GM13976 (cell line): ENCODE measurements around the gene HIVEP2.

Experiments
- DNase-seq: peaks from one replicate; pipeline ENCODE4 v3.0.0; 2012; ENCODE audit warnings: low spot score
- in situ Hi-C: fragments of 300-500 bp; cut with MboI; formaldehyde crosslinking; loops from one replicate; pipeline ENCODE4 v1.12.0; 2022; ENCODE audit warnings: low sequenced_read_pairs, mixed read lengths, inconsistent platforms; ENCODE audit not compliant: unreplicated experiment
- TF ChIP-seq, protein P1 (sequence below): IDR thresholded peaks from 2 replicates; pipeline ENCODE4 v1.5.1; 2012; ENCODE audit warnings: borderline replicate concordance, mild to moderate bottlenecking; ENCODE audit not compliant: insufficient read depth; ENCODE audit errors: extremely low read depth, missing control alignments, control extremely low read depth

HIVEP2 gene

DNA sequence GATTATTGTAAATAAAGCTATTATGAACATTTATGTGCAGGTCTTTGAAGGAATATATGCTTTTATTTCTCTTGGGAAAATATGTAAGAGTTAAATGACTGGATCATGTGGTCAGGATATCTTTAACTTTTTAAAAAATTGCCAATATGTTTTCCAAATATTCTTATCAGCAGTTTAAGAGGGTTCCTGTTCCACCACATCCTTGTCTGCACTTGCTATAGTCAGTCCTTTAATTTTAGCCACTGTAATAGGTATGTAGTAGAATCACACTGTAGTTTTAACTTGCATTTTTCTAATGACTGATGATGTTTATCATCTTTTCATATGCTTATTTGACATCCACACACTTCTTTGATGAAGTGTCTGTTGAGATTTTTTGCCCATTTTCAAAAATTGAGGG, 23.6 kb upstream of the HIVEP2 start:
- no peak for DNase-seq
- TF ChIP-seq, protein P1, sequence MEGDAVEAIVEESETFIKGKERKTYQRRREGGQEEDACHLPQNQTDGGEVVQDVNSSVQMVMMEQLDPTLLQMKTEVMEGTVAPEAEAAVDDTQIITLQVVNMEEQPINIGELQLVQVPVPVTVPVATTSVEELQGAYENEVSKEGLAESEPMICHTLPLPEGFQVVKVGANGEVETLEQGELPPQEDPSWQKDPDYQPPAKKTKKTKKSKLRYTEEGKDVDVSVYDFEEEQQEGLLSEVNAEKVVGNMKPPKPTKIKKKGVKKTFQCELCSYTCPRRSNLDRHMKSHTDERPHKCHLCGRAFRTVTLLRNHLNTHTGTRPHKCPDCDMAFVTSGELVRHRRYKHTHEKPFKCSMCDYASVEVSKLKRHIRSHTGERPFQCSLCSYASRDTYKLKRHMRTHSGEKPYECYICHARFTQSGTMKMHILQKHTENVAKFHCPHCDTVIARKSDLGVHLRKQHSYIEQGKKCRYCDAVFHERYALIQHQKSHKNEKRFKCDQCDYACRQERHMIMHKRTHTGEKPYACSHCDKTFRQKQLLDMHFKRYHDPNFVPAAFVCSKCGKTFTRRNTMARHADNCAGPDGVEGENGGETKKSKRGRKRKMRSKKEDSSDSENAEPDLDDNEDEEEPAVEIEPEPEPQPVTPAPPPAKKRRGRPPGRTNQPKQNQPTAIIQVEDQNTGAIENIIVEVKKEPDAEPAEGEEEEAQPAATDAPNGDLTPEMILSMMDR = no peak
- in situ Hi-C loops = loop anchor here (25.0 kb wide), 1 partner anchor 406 kb away; no protein-coding TSS in a partner anchor

DNA sequence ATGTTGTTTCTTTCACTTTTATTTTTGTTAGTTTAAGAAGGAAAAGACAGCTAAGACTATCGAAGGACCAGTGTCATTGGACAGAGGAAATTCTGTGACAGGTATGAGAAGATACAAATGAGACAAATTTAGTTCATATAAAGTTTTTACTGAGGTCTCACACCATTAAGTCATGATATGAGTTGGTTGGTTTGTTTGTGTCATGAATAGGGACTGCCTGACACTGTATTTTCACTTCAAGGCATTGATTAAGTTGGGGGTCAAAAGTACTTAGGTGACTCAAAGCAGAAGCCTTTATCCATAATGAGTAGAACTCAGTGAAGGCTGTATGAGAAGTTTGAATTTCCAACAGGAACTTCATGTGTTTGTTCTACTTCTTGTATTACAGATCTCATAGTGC, 21.3 kb upstream of the HIVEP2 start:
- TF ChIP-seq, protein P1 = no peak
- no peak for DNase-seq
- in situ Hi-C loops = loop anchor here (25.0 kb wide), 1 partner anchor 404 kb away; no protein-coding TSS in a partner anchor

DNA sequence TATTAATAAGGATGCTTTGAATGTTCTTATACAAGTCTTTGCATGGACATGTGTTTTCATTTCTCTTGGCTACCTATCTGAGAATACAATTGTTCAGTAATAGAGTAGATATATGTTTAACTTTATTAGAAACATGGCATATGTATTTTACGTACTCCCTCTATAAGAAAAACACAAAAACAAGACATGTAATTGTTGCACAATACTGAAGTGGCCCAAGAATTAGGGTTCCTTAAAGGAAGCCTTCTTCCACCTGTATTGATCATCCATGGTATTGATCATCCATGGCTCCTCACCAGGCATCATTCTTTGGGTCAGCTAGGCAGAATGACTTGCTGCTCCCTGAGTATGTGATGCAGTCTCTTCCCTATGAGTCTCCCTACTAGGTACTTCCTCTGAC, 20.2 kb upstream of the HIVEP2 start:
- TF ChIP-seq, protein P1 = no peak
- no peak for DNase-seq
- in situ Hi-C loops = loop anchor here (25.0 kb wide), 1 partner anchor 403 kb away; no protein-coding TSS in a partner anchor

DNA sequence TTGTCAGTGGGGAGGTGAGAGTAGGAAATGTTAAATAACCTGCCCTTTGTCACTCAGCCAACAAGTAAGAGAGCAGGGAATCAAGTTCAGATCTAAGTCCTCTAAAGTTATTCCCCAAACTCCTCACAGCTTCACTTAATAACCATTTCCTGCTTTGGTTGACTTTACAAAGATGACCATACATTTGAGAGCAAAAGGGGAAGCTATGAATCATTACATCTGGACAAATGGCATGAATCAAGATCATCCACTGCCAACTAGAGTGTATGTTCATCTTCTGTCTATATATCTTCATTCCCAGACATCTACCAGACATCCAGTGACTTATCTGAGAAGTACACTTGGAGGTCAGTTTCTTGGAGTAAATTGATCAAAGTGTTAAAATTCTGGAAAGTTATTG, 15.1 kb upstream of the HIVEP2 start:
- in situ Hi-C loops = loop anchor here (25.0 kb wide), 1 partner anchor 398 kb away; no protein-coding TSS in a partner anchor
- TF ChIP-seq, protein P1 = no peak
- DNase-seq = no peak

DNA sequence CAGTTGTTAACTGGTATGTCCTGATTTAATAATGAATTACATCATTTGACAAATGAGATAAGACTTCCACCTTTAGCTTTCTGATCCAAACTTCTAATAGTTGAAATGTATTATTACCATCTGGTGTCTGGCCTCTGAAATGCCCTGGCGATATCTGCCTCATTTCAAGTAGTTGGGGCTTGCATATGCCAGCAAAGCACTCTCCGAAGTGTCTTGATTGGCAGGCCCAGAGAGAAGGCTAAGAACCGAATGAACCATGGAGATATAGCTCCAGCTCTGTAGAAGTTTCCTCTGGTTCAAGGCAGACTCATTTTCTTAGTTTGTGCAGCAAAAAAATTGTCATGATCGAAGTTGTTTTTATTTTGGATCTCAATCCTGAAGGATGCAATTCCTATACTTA, 13.4 kb upstream of the HIVEP2 start:
- no peak for DNase-seq
- in situ Hi-C loops = loop anchor here (25.0 kb wide), 1 partner anchor 396 kb away; no protein-coding TSS in a partner anchor
- TF ChIP-seq, protein P1 = no peak

DNA sequence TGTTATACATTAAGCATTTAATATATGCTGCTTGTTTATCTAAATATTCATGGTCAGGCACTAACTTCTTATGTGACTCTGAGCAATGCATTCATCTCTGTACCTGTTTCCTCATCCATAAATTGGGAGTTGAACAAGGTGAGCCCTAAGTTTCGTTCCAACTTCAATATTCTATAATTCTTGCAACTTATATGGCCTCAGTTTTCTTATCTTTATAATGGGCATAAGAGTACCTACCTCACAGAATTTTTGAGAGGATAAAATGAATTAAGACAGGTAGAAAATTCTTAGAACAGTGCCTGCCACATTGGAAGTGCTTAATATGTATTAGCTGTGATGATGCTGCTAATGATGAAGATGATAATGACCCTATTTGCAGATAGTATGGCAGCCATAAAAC, 11.8 kb upstream of the HIVEP2 start:
- DNase-seq = no peak
- in situ Hi-C loops = loop anchor here (25.0 kb wide), 1 partner anchor 394 kb away; no protein-coding TSS in a partner anchor

More for the DNA sequence above, 11.8 kb upstream of the HIVEP2 start:
- TF ChIP-seq, protein P1 = no peak
